NCI-H1436 treated with DMSO at 0.1 percent for 48 hours (cell line): ENCODE measurements around the gene POTEJ.
"Not testable (repeated sequence)": the region's sequence is repeated elsewhere in the genome, so short reads cannot be mapped to it uniquely, and the experiment has no call there.

Source experiments
- DNase-seq: peaks from one replicate; lab custom pipeline; 2025; lab: John Stamatoyannopoulos, UW

Gene POTEJ

GRCh38 chr2:130601648-130602302 is 9.5 kb upstream of the POTEJ start:
- not testable (repeated sequence) for DNase-seq

- DNase-seq = not testable (repeated sequence)
These were observed 2.8 kb upstream of the POTEJ start for GRCh38 chr2:130608276-130609001.

- DNase-seq = not testable (repeated sequence)
These were observed 2.0 kb upstream of the POTEJ start for GRCh38 chr2:130609002-130609920.

GRCh38 chr2:130610486-130610885 is 754 bp upstream of the POTEJ start:
- not testable (repeated sequence) for DNase-seq

GRCh38 chr2:130628784-130629475 is 17.7 kb downstream of the POTEJ start:
- not testable (repeated sequence) for DNase-seq

- DNase-seq = not testable (repeated sequence)
These were observed 27.7 kb downstream of the POTEJ start for GRCh38 chr2:130638973-130639372.

GRCh38 chr2:130641688-130642087 is 30.4 kb downstream of the POTEJ start:
- DNase-seq = not testable (repeated sequence)

- DNase-seq = not testable (repeated sequence)
These were observed 38.0 kb downstream of the POTEJ start for GRCh38 chr2:130649285-130649684.

DNA sequence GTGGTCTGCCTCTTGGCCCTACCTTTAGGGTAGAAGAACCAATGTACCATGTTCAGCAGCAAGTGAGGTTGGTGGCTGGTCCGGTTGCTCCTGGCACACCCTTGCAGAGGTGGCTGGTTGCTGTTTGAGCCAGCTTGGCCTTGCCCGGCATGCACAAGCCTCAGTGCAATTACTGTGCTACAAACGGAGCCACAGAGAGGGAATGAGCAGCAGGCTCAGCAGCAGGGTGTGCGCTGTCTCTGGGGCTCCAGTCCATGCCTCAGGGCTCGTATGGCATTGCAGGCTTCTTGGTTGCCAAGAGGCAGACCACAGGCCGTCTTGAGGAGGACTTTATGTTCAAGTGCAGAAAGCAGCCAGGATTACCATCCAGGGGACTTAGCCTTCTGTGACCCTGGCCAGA is 53.3 kb downstream of the POTEJ start:
- DNase-seq = not testable (repeated sequence)

DNA sequence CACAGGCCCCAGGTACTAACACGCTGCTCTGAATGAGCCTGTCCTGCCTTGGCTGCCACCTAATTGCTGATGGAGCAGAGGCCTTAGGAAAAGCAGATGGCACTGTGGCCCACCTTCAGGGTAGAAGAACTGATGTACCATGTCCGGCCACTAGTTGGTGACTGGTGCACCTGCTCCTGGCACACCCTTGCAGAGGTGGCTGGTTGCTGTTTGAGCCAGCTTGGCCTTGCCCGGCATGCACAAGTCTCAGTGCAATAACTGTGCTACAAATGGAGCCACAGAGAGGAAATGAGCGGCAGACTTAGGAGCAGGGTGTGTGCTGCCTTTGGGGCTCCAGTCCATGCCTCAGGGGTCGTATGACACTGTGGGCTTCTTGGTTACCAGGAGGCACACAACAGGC is 54.4 kb downstream of the POTEJ start:
- DNase-seq = not testable (repeated sequence)

GRCh38 chr2:130667516-130667915 is 56.3 kb downstream of the POTEJ start:
- DNase-seq = not testable (repeated sequence)

GRCh38 chr2:130670026-130670745 is 58.9 kb downstream of the POTEJ start:
- DNase-seq = not testable (repeated sequence)

DNA sequence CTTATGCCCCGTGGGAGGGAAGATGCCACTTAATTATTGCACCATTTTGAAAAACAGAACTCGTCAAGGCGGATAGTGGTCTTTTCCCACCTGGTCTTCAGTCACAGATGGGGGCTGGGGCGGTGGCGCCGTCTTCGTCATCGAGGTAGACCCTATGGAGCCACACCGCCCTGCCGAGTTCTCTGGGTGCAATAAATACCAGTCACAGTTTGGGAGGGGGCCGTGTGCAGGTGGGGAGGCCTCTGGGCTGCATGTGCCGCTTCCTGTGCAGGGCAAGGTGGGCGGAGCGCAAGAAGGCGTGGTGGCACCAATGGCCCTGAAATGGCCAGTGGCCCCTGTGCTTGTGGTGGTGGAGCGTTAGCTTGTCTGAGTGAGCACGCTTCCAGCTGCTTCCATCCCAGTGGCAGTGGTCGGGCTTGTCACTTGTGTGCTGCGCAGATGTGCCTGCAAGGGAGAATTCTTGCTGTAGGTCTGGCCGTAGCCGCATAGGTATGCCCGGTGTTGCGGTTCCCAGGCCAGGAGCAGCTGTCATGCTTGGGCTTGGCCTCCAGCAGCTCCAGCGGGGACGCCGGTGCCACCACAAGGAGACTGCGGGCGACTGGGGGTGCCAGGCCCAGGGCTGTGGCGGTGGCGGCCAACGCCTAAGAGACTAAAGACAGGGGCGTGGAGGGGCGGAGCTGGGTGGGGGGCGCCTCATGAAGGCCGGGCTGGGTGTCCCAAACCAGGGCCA is 81.0 kb downstream of the POTEJ start:
- not testable (repeated sequence) for DNase-seq

GRCh38 chr2:130693474-130693873 is 82.2 kb downstream of the POTEJ start:
- not testable (repeated sequence) for DNase-seq

GRCh38 chr2:130703250-130703649 is 92.0 kb downstream of the POTEJ start:
- not testable (repeated sequence) for DNase-seq
